GM23338 (cell line): Measurements from ENCODE around the gene FMN2.

Experiments
- CREB1 ChIP-seq: fragments of 250-450 bp; sonication (Bioruptor Pico); IDR thresholded peaks from 2 replicates; pipeline ENCODE4 v1.5.0; 2020; ENCODE audit warnings: low read depth, mild to moderate bottlenecking, moderate library complexity
- EZH2 ChIP-seq: fragments of 200-600 bp; sonication (generic); IDR thresholded peaks from one replicate; pipeline ENCODE4 v1.8.0; 2017; ENCODE audit warnings: antibody characterized with exemption, mild to moderate bottlenecking, low read depth; ENCODE audit not compliant: unreplicated experiment
- POLR2AphosphoS5 ChIP-seq: IDR thresholded peaks from 2 replicates; pipeline ENCODE4 v1.6.1; 2016; ENCODE audit warnings: antibody characterized with exemption, low read depth
- REST ChIP-seq: IDR thresholded peaks from one replicate; pipeline ENCODE4 v1.6.1; 2018; ENCODE audit warnings: antibody characterized with exemption; ENCODE audit not compliant: unreplicated experiment
- ZNF331 ChIP-seq: fragments of 250-450 bp; sonication (Bioruptor Pico); IDR thresholded peaks from 2 replicates; pipeline ENCODE4 v1.5.0; 2020; ENCODE audit warnings: low read depth, mild to moderate bottlenecking, moderate library complexity
- TF ChIP-seq, protein P1 (sequence below), 2 experiments: fragments of 200-600 bp in 1 of 2; sonication (generic) in 1 of 2; conservative IDR thresholded peaks; 2 replicates each; pipeline versions ENCODE4 v1.5.1 to v1.6.1; 2016 to 2017; ENCODE audit warnings: antibody characterized with exemption in 2 of 2, low read depth in 2 of 2, mild to moderate bottlenecking in 2 of 2, moderate library complexity in 1 of 2

- TF ChIP-seq, protein P1, sequence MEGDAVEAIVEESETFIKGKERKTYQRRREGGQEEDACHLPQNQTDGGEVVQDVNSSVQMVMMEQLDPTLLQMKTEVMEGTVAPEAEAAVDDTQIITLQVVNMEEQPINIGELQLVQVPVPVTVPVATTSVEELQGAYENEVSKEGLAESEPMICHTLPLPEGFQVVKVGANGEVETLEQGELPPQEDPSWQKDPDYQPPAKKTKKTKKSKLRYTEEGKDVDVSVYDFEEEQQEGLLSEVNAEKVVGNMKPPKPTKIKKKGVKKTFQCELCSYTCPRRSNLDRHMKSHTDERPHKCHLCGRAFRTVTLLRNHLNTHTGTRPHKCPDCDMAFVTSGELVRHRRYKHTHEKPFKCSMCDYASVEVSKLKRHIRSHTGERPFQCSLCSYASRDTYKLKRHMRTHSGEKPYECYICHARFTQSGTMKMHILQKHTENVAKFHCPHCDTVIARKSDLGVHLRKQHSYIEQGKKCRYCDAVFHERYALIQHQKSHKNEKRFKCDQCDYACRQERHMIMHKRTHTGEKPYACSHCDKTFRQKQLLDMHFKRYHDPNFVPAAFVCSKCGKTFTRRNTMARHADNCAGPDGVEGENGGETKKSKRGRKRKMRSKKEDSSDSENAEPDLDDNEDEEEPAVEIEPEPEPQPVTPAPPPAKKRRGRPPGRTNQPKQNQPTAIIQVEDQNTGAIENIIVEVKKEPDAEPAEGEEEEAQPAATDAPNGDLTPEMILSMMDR (conservative IDR thresholded peaks at IDR 0.05; ENCODE audit: low read depth in 2 of 2) = no peak
- TF ChIP-seq POLR2AphosphoS5 (no peak), CREB1 (CRISPR knock-in tag) (no peak), REST (no peak), EZH2 (no peak), ZNF331 (CRISPR knock-in tag) (no peak)
These were observed 264.9 kb downstream of the FMN2 start for GRCh38 chr1:240356568-240356967.
